Esophagus muscularis mucosa (tissue), 4 donors: ENCODE data around the gene DOCK11. TPM values are rescaled to one million over a fixed set of nuclear protein-coding genes. Genes with fewer than 3 reads are reported as not detected.

Source experiments
- DNase-seq: peaks from one replicate; pipeline ENCODE4 v3.0.0-alpha.2; 2017; ENCODE audit errors: extremely low spot score
- H3K27ac ChIP-seq, 4 donors: fragments of 200-600 bp; sonication (generic); replicated peaks in 1 of 4; 1 replicate in 3 of 4; 2 replicates in 1 of 4; pipeline ENCODE4 v1.5.1; 2016 to 2019; ENCODE audit warnings: mild to moderate bottlenecking in 1 of 4
- H3K27me3 ChIP-seq, 4 donors: fragments of 200-600 bp; sonication (generic); one replicate each; pipeline versions ENCODE4 v1.5.1 to v1.6.0; 2016 to 2019
- H3K36me3 ChIP-seq, 4 donors: fragments of 200-600 bp; sonication (generic); one replicate each; pipeline ENCODE4 v1.5.1; 2016 to 2019
- H3K4me1 ChIP-seq, 4 donors: fragments of 200-600 bp; sonication (generic); one replicate each; pipeline ENCODE4 v1.5.1; 2016 to 2019
- H3K4me3 ChIP-seq, 4 donors: fragments of 200-600 bp; sonication (generic); 1 replicate in 2 of 4; 2 replicates in 2 of 4; pipeline ENCODE4 v1.5.1; 2016 to 2019; ENCODE audit warnings: mild to moderate bottlenecking in 4 of 4, moderate library complexity in 1 of 4
- H3K9me3 ChIP-seq, 4 donors: fragments of 200-600 bp; sonication (generic); 1 replicate in 3 of 4; 2 replicates in 1 of 4; pipeline ENCODE4 v1.5.1; 2016 to 2019
- CTCF ChIP-seq, 3 experiments: fragments of 200-600 bp in 2 of 3; fragments of 450-650 bp in 1 of 3; sonication (generic) in 2 of 3; IDR thresholded peaks; one replicate each; pipeline ENCODE4 v1.5.1; 2017 to 2019; ENCODE audit warnings: antibody characterized with exemption in 3 of 3, mild to moderate bottlenecking in 2 of 3, moderate library complexity in 1 of 3
- EP300 ChIP-seq: sonication (generic); formaldehyde crosslinking; IDR thresholded peaks from one replicate; pipeline ENCODE4 v1.6.1; 2017; ENCODE audit warnings: antibody characterized with exemption
- POLR2A ChIP-seq: fragments of 450-650 bp; IDR thresholded peaks from one replicate; pipeline ENCODE4 v1.6.1; 2017; ENCODE audit warnings: antibody characterized with exemption, moderate library complexity, mild to moderate bottlenecking, low read depth
- POLR2AphosphoS5 ChIP-seq, 2 donors: sonication (generic); formaldehyde crosslinking; IDR thresholded peaks; one replicate each; pipeline ENCODE4 v1.6.1; 2017; ENCODE audit warnings: antibody characterized with exemption in 2 of 2
- WGBS: methylation state at CpG from one replicate; pipeline ENCODE4 v1.1.5; 2018; 5-methylcytosine and 5-hydroxymethylcytosine counted together
- intact Hi-C: fragments of 100-400 bp; cut with DNase I; formaldehyde crosslinking; loops from one replicate; pipeline ENCODE4 v1.15.1; 2023
- total RNA-seq, 4 donors: library from RNA; depleted of rRNA; stranded (reverse); fragments of >200 nt; gene quantifications; one replicate each; pipeline versions ENCODE4 v1.1.0 to v1.2.1, GENCODE V29; 2016

DOCK11 gene
- total RNA-seq, 4 donors from 2014 or later, result 62.0 to 103 (median 64.7) TPM

GRCh38 chrX:118677318-118677717 is 181.7 kb downstream of the DOCK11 start:
- no peak for TF ChIP-seq CTCF (IDR thresholded peaks at IDR 0.05)
- TF ChIP-seq POLR2A, result no peak
- no peak for TF ChIP-seq POLR2AphosphoS5 (IDR thresholded peaks at IDR 0.05)
- no peak for TF ChIP-seq EP300
- Histone ChIP-seq H3K27ac (no peak overlapping the region), H3K36me3 (peaks cover 0 to 34% (median under 1%) of the 10 kb centered on the region in 4 donors), H3K9me3 (no peaks in the 10 kb centered on the region), H3K4me1 (peaks cover 0 to 1% (median 0%) of the 10 kb centered on the region in 4 donors), H3K4me3 (no peak overlapping the region), H3K27me3 (no peaks in the 10 kb centered on the region)
- WGBS, result 59% methylated on average over 2 of the region's 2 CpGs
- no peak for DNase-seq
- intact Hi-C loops, result no loop called here

GRCh38 chrX:118679290-118679689 is 183.7 kb downstream of the DOCK11 start:
- Histone ChIP-seq H3K9me3 (no peaks in the 10 kb centered on the region), H3K27me3 (no peaks in the 10 kb centered on the region), H3K4me1 (peaks cover 0 to 7% (median 0%) of the 10 kb centered on the region in 4 donors), H3K36me3 (peaks cover 0 to 22% (median 0%) of the 10 kb centered on the region in 4 donors), H3K4me3 (no peak overlapping the region), H3K27ac (no peak overlapping the region)
- DNase-seq, result no peak
- TF ChIP-seq POLR2AphosphoS5 (IDR thresholded peaks at IDR 0.05) (no peak), POLR2A (no peak), EP300 (no peak), CTCF (IDR thresholded peaks at IDR 0.05) (no peak)
- 76% methylated on average over 1 of the region's 1 CpG for WGBS
- intact Hi-C loops, result no loop called here

GRCh38 chrX:118682258-118683014 is 186.8 kb downstream of the DOCK11 start:
- intact Hi-C loops, result no loop called here
- TF ChIP-seq POLR2A, result no peak
- no peak for TF ChIP-seq CTCF (IDR thresholded peaks at IDR 0.05)
- TF ChIP-seq EP300, result no peak
- TF ChIP-seq POLR2AphosphoS5 (IDR thresholded peaks at IDR 0.05), result no peak
- H3K27ac ChIP-seq, result no peak overlapping the region
- H3K4me1 ChIP-seq, result peaks cover 0 to 7% (median 0%) of the 10 kb centered on the region in 4 donors
- H3K4me3 ChIP-seq, result no peak overlapping the region
- H3K27me3 ChIP-seq, result no peaks in the 10 kb centered on the region
- peaks cover 0 to 13% (median 0%) of the 10 kb centered on the region in 4 donors for H3K36me3 ChIP-seq
- WGBS, result 33% methylated on average over 2 of the region's 2 CpGs
- DNase-seq, result no peak
- H3K9me3 ChIP-seq, result no peaks in the 10 kb centered on the region

GRCh38 chrX:118685393-118685792 is 189.8 kb downstream of the DOCK11 start:
- H3K27ac ChIP-seq, result no peak overlapping the region
- DNase-seq, result no peak
- H3K36me3 ChIP-seq, result peaks cover 0 to 2% (median 0%) of the 10 kb centered on the region in 4 donors
- 55% methylated on average over 3 of the region's 3 CpGs for WGBS
- H3K27me3 ChIP-seq, result peaks cover 0 to 3% (median 0%) of the 10 kb centered on the region in 4 donors
- intact Hi-C loops, result no loop called here
- H3K4me1 ChIP-seq, result peaks cover 0 to 7% (median 2%) of the 10 kb centered on the region in 4 donors
- TF ChIP-seq POLR2AphosphoS5 (IDR thresholded peaks at IDR 0.05) (no peak), EP300 (no peak), POLR2A (no peak), CTCF (IDR thresholded peaks at IDR 0.05) (no peak)
- no peak overlapping the region for H3K4me3 ChIP-seq
- H3K9me3 ChIP-seq, result no peaks in the 10 kb centered on the region
